GM10266 (cell line): Measurements from ENCODE around the gene IDH2.
A peak's percentile ranks its signal among the peaks of the same experiment; 100 is the strongest.

Experiments
- DNase-seq: peaks from one replicate; pipeline ENCODE4 v3.0.0; 2012; ENCODE audit errors: extremely low spot score
- TF ChIP-seq, protein P1 (sequence below): IDR thresholded peaks from 2 replicates; pipeline ENCODE4 v1.5.1; 2012; ENCODE audit warnings: mild to moderate bottlenecking, low read depth; ENCODE audit not compliant: control insufficient read depth, insufficient read depth; ENCODE audit errors: missing control alignments

IDH2 gene

DNA sequence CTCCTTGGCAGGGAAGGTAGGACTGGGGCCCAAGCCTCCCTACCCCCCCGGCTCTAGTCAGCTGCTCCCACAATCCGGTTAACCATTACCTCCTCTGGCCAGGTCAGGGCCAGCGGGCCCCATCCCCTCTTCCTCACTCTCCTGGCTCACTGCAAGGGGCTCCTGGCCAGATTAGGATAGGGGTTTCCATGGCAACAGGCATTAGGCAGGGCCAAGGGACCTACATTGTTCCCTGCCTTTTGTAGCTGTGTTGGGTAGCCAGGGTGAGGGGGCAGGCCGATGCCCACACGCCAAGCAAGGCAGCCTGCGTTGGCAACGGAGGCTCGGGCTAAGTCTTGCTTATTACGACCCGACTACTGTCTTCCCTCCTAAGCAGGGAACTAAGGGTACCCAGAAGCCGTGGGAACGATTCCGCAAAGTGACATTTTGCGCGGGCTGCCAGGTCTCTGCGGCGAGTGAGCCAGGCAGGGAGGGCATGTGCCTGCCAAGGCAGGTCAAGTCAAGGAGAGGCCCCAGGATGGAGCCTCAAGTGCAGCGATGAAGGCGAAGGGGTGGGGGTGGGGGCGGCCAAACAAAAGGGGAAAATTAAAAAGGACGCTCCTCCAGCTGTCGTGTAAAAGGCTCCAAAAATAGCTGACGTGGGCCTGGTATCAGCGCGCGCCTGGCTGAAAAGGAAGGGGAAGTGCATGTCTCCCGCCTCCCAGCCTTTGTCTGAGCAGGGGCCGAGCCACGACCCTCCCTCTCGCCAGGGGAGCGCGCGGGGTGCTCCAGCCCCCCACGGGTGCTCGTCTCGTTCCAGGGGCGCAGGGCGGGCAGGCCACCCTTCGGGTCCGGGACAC is 919 bp downstream of the IDH2 start:
- DNase-seq, result peak; percentile 69
- TF ChIP-seq, protein P1, sequence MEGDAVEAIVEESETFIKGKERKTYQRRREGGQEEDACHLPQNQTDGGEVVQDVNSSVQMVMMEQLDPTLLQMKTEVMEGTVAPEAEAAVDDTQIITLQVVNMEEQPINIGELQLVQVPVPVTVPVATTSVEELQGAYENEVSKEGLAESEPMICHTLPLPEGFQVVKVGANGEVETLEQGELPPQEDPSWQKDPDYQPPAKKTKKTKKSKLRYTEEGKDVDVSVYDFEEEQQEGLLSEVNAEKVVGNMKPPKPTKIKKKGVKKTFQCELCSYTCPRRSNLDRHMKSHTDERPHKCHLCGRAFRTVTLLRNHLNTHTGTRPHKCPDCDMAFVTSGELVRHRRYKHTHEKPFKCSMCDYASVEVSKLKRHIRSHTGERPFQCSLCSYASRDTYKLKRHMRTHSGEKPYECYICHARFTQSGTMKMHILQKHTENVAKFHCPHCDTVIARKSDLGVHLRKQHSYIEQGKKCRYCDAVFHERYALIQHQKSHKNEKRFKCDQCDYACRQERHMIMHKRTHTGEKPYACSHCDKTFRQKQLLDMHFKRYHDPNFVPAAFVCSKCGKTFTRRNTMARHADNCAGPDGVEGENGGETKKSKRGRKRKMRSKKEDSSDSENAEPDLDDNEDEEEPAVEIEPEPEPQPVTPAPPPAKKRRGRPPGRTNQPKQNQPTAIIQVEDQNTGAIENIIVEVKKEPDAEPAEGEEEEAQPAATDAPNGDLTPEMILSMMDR, result no peak

- no peak for DNase-seq
- TF ChIP-seq, protein P1, result no peak
Observed at GRCh38 chr15:90099868-90100831, 2.1 kb downstream of the IDH2 start.

GRCh38 chr15:90099072-90099867 is 3.0 kb downstream of the IDH2 start:
- peak; percentile 49 for DNase-seq

DNA sequence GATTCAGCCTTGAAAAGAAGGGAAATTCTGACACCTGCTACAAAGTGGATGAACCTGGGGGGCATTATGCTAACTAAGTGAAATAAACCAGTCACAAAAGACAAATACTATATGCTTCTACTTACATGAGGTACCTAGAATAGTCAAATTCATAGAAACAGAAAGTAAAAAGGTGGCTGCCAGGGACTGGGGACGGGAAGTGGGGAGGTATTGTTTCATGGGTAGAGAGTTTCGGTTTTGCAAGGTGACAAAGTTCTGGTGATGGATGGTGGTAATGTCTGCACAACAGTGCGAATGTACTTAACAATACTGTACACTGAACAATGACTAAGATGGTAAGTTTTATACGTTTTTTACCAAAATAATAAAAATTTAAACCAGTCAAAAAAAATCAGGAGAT is 4.8 kb downstream of the IDH2 start:
- TF ChIP-seq, protein P1, result no peak
- peak; percentile 65 for DNase-seq

More at GRCh38 chr15:90099072-90099867, 3.0 kb downstream of the IDH2 start:
- TF ChIP-seq, protein P1, result no peak

DNA sequence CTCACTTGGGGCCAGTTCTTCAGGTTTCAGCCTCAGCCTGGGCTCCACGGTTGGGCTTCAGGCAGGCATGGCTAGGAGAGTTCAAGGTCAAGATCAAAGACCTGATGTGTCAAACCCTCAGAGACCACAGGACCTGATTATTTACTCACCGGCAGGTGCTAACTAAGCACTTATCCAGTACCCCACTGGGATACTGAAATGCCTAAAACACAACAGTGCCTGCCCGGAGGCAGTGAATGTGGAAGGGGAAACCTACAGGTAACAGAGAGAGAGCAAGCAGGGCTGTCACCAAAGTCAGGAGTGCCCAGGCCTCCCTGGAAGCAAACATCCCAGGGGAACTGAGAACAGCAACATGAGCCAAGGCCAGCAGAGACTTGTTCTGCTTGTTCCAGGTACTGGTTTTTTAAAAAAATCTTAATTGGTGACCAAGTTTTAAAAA is 6.7 kb downstream of the IDH2 start:
- no peak for DNase-seq
- TF ChIP-seq, protein P1, result no peak

GRCh38 chr15:90091156-90091931 is 10.9 kb downstream of the IDH2 start:
- DNase-seq, result no peak
- TF ChIP-seq, protein P1, result no peak
